ENCODE data around the gene IRX5. TPM values are rescaled to one million over a fixed set of nuclear protein-coding genes. Genes with fewer than 3 reads are reported as not detected.

The IRX5 gene
- total RNA-seq, 1 experiment from 2014 or later: 27.7 TPM

DNA sequence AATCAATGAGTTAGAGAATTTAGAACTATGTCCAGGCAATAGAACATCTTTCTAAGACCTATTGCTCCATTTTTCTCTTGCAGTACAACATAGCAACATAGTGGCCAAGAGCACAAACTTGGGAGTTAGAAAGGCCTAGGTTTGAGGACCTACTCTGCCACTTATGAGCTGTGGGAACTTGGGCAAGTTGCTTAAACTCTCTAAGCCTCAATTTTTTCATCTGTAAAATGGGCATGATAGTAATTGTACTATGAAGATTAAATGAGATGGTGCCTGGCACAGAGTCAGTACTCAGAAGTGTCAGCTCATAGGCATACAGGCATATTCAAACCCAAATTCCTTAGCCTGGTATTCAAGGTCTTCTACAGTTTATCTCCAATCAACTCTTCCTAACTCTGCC is 25.1 kb downstream of the IRX5 start:
- no peak overlapping the region for H3K4me3 Mint-ChIP-seq (ENCODE audit: unreplicated experiment)
- POLR2A ChIA-PET: no interaction called here
- DNase-seq: no peak
- no peaks in the 10 kb centered on the region for H3K36me3 ChIP-seq (ENCODE audit: control insufficient read depth, insufficient read depth, low read length)
- H3K27me3 ChIP-seq (replicated peaks; ENCODE audit: control insufficient read depth, insufficient read depth, low read length): no peaks in the 10 kb centered on the region
- H3K9me3 Mint-ChIP-seq (ENCODE audit: unreplicated experiment): peaks cover 10% of the 10 kb centered on the region
- CTCF ChIA-PET: interaction anchor here (0.6 to 1.0 kb wide), 2 partner anchors 11 to 79 kb away, joined by 3 read pairs; no protein-coding TSS in a partner anchor
- no peaks in the 10 kb centered on the region for H3K27me3 Mint-ChIP-seq (ENCODE audit: insufficient read depth, unreplicated experiment)
- peaks cover 6% of the 10 kb centered on the region for H3K36me3 Mint-ChIP-seq (ENCODE audit: insufficient read depth, unreplicated experiment)
- intact Hi-C loops (cut with micrococcal nuclease; ENCODE audit: unreplicated experiment): loop anchor here (2.0 kb wide), 1 partner anchor 303 kb away; no protein-coding TSS in a partner anchor
- H3K4me1 ChIP-seq: no peaks in the 10 kb centered on the region
- no peak overlapping the region for H3K27ac Mint-ChIP-seq (ENCODE audit: unreplicated experiment)
- no peaks in the 10 kb centered on the region for H3K4me1 Mint-ChIP-seq (ENCODE audit: low read depth, unreplicated experiment)
- TF ChIP-seq, protein P1, sequence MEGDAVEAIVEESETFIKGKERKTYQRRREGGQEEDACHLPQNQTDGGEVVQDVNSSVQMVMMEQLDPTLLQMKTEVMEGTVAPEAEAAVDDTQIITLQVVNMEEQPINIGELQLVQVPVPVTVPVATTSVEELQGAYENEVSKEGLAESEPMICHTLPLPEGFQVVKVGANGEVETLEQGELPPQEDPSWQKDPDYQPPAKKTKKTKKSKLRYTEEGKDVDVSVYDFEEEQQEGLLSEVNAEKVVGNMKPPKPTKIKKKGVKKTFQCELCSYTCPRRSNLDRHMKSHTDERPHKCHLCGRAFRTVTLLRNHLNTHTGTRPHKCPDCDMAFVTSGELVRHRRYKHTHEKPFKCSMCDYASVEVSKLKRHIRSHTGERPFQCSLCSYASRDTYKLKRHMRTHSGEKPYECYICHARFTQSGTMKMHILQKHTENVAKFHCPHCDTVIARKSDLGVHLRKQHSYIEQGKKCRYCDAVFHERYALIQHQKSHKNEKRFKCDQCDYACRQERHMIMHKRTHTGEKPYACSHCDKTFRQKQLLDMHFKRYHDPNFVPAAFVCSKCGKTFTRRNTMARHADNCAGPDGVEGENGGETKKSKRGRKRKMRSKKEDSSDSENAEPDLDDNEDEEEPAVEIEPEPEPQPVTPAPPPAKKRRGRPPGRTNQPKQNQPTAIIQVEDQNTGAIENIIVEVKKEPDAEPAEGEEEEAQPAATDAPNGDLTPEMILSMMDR (IDR thresholded peaks at IDR 0.05; ENCODE audit: insufficient read depth in 1 of 2, low read depth in 1 of 2, low read length in 1 of 2, severe bottlenecking in 1 of 2, unreplicated experiment in 1 of 2): no peak
- no TSS peak for BruUV-seq (replicated peaks)
- H3K9me3 ChIP-seq: no peaks in the 10 kb centered on the region
- H3K4me3 ChIP-seq (ENCODE audit: low read depth, low read length): no peak overlapping the region

DNA sequence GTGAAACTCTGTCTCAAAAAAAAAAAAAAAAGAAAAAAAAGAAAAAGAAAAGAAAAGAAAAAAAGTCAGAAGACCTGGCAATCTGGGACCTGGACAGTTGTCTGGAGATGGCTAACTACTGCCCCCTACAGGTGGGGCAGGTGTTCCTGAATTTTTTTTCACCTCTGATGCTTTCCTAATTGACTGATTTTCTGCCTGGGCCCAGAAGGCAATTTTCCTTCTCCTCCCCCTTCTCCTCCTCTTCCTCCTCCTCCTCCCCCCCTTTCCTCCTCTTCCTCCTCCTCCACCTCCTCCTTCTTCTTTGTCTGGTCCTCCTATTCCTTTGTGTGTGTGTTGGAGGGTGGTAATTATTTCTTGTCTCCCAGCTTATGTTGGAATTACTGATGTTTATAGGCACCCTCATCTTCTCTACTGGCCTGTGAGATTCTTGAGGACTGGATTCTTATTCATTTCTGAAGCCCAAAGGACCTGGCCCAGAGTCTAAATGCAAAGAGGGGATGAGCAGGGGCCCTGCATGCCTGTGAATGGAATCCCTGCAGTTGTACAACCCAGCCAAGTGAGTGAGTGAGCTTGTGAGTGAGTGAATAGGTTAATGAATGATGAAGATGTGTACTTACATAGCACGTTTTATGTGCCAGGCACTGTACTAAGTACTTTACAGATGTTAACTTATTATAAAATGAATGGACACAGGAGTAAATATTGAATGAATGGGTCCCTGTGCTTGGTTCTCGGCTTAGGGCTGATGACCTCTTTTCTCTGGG is 26.9 kb downstream of the IRX5 start:
- BruUV-seq (replicated peaks): no TSS peak
- TF ChIP-seq, protein P1 (IDR thresholded peaks at IDR 0.05; ENCODE audit: insufficient read depth in 1 of 2, low read depth in 1 of 2, low read length in 1 of 2, severe bottlenecking in 1 of 2, unreplicated experiment in 1 of 2): peak; percentile 62 to 77
- Mint-ChIP-seq H3K9me3 (ENCODE audit: unreplicated experiment) (peaks cover 5% of the 10 kb centered on the region), H3K4me3 (ENCODE audit: unreplicated experiment) (no peak overlapping the region), H3K36me3 (ENCODE audit: insufficient read depth, unreplicated experiment) (peaks cover 6% of the 10 kb centered on the region), H3K4me1 (ENCODE audit: low read depth, unreplicated experiment) (no peaks in the 10 kb centered on the region), H3K27me3 (ENCODE audit: insufficient read depth, unreplicated experiment) (no peaks in the 10 kb centered on the region), H3K27ac (ENCODE audit: unreplicated experiment) (no peak overlapping the region)
- Histone ChIP-seq H3K27me3 (replicated peaks; ENCODE audit: control insufficient read depth, insufficient read depth, low read length) (no peaks in the 10 kb centered on the region), H3K4me1 (no peaks in the 10 kb centered on the region), H3K9me3 (no peaks in the 10 kb centered on the region), H3K4me3 (ENCODE audit: low read depth, low read length) (no peak overlapping the region), H3K36me3 (ENCODE audit: control insufficient read depth, insufficient read depth, low read length) (no peaks in the 10 kb centered on the region)
- ChIA-PET POLR2A (no interaction called here), CTCF (interaction anchor here (0.7 to 1.6 kb wide), 8 partner anchors 7 to 1348 kb away, joined by 3 to 5 read pairs (median 4); partner anchors contain the start of gene IRX5)
- intact Hi-C loops (cut with micrococcal nuclease; ENCODE audit: unreplicated experiment): loop anchor here (2.0 kb wide), 1 partner anchor 301 kb away; no protein-coding TSS in a partner anchor
- peak in 1 of 2 experiments; percentile 73 for DNase-seq

DNA sequence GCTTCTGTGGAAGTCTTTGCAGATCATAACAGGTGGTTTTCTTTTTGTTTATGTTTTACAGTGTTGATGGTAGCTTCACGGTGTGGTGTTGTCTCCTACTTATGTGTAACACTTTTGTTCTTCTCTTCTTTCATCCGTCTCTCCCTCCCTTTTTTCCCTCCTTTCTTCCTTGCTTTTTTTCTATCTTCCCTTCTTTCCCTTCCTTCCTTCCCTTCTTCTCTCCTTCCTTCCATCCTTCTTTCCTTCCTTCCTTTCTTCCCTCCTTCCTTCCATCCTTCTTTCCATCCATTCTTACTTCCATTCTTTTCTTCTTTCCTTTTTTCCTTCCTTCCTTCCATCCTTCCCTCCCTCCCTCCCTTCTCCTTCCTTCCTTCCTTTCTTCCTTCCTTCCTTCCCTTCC is 31.4 kb downstream of the IRX5 start:
- no peak for DNase-seq
- Histone ChIP-seq H3K27me3 (replicated peaks; ENCODE audit: control insufficient read depth, insufficient read depth, low read length) (no peaks in the 10 kb centered on the region), H3K36me3 (ENCODE audit: control insufficient read depth, insufficient read depth, low read length) (no peaks in the 10 kb centered on the region), H3K4me1 (no peaks in the 10 kb centered on the region), H3K4me3 (ENCODE audit: low read depth, low read length) (no peak overlapping the region), H3K9me3 (no peaks in the 10 kb centered on the region)
- TF ChIP-seq, protein P1 (IDR thresholded peaks at IDR 0.05; ENCODE audit: insufficient read depth in 1 of 2, low read depth in 1 of 2, low read length in 1 of 2, severe bottlenecking in 1 of 2, unreplicated experiment in 1 of 2): no peak
- intact Hi-C loops (cut with micrococcal nuclease; ENCODE audit: unreplicated experiment): no loop called here
- CTCF ChIA-PET: no interaction called here
- no TSS peak for BruUV-seq (replicated peaks)
- Mint-ChIP-seq H3K36me3 (ENCODE audit: insufficient read depth, unreplicated experiment) (peaks cover 6% of the 10 kb centered on the region), H3K27me3 (ENCODE audit: insufficient read depth, unreplicated experiment) (no peaks in the 10 kb centered on the region), H3K4me1 (ENCODE audit: low read depth, unreplicated experiment) (no peaks in the 10 kb centered on the region), H3K9me3 (ENCODE audit: unreplicated experiment) (no peaks in the 10 kb centered on the region), H3K27ac (ENCODE audit: unreplicated experiment) (no peak overlapping the region), H3K4me3 (ENCODE audit: unreplicated experiment) (no peak overlapping the region)
- POLR2A ChIA-PET: no interaction called here
